NCI-H2171 (cell line): ENCODE data around the gene STX18.

Experiments
- DNase-seq: peaks from one replicate; lab custom pipeline; 2025; lab: John Stamatoyannopoulos, UW

STX18 gene

DNA sequence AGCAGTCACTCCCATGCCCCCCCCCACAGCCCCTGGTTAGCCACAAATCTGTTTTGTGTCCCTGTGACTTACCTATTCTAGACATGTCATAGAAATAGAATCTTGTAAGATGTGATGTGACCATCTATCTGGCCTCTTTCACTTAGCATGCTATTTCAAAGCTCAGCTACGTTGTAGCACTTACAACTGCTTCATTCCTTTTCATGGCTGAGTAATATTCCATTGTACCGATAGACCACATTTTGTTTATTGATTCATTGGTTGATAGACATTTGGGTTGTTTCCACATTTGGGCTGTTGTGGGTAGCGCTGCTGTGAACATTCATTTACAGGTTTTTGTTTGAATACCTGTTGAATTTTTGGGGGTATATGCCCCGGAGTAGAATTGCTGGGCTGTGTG is 143.4 kb downstream of the STX18 start:
- no peak for DNase-seq

- no peak for DNase-seq
Measured at GRCh38 chr4:4397441-4397819, 144.4 kb downstream of the STX18 start.

- DNase-seq = no peak
Measured at GRCh38 chr4:4396628-4397440, 145.0 kb downstream of the STX18 start.

GRCh38 chr4:4395849-4396627 is 145.8 kb downstream of the STX18 start:
- no peak for DNase-seq

DNA sequence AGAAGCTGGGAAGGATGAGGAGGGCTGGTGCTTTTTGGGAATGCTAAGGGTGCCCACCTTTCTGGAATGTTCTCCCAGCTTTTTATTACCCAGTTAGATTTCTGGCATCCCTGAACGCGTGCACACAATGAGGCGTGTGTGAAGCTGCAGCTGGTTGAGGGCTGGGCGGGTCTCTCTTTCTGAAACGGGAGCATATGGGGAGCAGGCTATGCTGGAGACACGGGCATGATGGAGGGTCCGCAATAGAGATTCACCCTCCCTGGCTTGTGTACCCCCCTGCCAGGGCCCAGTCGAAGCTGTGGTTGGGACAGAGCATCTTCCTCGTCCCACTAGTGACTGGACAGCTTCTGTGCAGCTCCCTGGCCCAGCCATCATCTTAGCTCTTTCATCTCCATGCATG is 146.5 kb downstream of the STX18 start:
- no peak for DNase-seq

GRCh38 chr4:4394644-4395043 is 147.2 kb downstream of the STX18 start:
- DNase-seq = no peak

DNA sequence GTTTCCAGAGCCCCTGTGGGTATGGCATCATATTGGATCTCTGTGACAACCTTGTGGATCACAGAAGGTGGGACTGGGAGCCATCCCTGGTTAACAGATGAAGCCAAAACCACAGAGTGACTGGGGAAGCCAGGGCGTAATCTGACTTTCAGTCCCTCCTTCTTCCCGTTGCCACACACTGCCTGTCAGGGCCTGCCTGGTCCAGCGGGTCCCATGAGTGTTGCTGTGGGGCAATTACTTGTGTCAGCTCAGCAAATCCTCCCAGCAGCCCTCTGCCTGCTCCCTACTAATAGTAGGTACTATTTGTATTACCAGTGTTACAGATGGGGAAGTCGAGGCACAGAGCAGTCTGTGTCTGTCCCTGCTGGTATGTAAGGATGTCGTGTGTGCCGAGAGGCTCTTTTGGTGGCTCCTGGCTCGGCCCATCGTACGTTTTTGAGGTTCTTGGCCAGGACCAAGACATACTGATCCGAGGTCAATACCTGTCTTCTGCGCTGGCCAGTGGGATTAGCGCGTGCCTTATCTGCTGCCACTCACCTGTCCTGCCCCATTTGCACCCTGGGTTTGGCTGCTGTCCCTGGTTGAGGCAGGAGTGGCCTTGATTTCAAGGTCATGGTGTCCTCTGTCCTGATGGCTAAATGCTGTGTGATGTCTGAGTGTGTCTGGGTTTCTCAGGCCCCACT is 149.2 kb downstream of the STX18 start:
- DNase-seq = no peak

DNA sequence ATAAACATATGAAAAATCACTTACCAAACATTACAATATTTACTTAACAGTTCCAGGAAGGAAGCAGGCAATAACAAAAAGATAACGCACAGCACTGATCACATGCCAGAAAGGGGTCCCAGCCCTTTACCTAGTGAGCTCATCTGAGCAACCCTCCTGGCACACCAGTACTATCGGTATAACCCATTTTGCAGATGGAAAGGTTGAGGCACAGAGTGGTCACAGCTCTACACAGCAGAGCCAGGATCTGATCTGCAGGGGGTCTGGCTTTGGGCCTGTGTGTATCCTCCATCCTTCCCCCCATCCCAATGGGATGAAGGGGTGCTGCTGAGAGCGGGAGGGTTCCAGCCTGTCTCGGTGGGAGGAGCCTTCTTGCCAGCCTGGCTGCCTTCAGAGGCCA is 150.0 kb downstream of the STX18 start:
- DNase-seq = no peak

- DNase-seq = no peak
Measured at GRCh38 chr4:4390515-4391240, 151.2 kb downstream of the STX18 start.

DNA sequence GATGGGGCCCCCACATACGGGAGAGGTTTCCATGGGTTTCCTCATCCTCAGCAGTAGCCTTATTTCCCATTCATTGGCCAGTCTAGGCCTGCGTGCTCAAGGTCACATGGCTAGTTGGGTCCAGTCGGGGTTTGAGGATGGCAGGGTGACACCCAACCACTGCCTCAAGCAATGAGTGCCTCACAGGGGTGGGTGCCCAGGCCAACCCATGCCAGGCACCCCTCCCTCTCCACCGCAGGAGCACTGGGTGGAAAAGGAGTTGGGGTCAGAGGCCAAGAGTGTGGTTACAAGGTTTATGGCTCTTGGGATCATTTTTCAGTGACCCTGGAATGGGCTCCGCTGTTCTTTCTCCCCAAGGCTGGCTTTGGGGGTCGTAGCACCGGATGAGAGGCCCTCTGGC is 151.8 kb downstream of the STX18 start:
- no peak for DNase-seq

- no peak for DNase-seq
Measured at GRCh38 chr4:4388836-4389575, 152.8 kb downstream of the STX18 start.

GRCh38 chr4:4388311-4388790 is 153.5 kb downstream of the STX18 start:
- DNase-seq = no peak

DNA sequence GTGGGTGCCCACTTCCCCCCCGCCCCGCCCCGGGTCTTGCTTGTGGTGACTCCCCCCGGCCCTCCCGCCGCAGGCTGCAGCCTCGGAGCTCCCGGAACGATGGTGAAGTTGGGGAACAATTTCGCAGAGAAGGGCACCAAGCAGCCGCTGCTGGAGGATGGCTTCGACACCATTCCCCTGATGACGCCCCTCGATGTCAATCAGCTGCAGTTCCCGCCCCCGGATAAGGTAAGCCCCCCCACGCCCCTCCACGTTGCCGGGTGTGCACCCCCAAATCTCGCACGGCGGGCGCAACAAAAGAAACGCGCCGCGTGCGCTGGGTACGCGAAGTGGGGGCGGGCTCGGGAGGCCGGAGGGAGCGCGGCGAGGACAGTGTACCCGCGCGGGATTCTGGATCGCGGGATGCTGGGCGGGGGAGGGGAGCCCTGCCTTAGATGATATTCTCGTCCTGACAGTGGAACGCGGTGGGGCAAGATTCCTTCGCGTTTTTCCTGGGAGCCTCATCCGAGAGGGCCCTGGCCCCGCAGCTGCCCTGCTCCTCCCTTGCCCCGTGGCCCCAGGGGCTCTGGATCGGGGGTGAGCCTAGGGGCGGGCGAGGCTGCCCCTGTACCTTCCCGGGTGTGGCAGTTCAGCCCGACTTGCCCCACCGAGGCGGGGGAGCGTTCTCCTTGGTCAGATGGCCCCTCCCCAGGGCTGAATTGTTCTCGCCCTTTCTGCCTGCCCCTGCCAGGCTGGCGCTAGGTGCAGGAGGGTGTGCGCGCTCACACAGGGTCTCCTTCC is 154.1 kb downstream of the STX18 start:
- DNase-seq = no peak

GRCh38 chr4:4386736-4387392 is 155.0 kb downstream of the STX18 start, which contains the start of gene NSG1:
Gene NSG1, plus strand, starts transcription at chr4:4387102. Its CDS starts 528 bp downstream, at chr4:4387630.
- DNase-seq = no peak

GRCh38 chr4:4386296-4386735 is 155.5 kb downstream of the STX18 start:
- no peak for DNase-seq

DNA sequence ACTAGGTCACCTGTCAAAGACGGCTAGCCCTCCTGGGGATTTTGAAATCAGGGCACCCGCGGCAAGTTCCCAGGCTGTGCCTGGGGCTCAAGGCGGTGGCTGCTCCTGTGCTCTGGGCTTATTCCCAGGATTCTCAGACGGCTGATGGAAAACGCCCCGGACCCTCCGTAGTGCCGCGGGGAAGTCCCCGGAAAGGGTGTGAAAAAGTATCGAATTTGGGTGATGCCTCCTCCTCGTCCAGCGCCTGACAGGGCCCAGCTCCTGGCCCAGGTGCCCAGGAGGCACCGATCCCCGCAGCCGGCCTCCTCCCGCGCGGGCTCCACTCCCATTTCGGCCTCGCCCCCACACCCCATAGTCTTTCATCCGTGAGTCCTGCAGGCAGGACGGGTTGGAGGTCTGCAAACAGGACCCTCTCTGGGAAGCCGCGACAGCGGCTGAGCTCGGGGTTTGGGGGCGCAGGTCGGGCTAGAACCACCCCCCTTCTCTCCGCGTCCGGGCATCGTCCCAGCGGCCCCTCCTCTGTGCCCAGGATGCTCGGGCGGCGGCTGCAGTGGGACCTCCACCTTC is 156.0 kb downstream of the STX18 start:
- no peak for DNase-seq

GRCh38 chr4:4384837-4385236 is 157.0 kb downstream of the STX18 start:
- DNase-seq = no peak

DNA sequence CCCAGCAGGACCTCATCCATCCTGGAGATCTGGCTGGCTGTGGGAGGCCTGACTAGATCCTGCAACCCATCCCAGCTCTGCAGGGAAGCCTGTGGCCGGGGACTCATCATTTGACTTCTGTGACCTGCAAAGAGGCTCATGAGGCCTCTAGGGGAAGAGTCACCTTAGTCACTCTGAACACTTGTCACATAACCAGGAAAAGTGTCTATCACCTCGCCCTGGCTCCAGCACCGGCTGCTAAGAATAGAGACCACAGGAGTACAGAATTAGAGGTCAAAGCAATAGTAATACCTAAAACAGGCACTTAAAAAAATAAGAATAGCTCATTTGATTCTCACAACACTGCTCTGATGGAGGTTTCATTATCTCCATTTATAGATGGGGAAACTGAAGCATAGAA is 158.8 kb downstream of the STX18 start:
- DNase-seq = no peak

DNA sequence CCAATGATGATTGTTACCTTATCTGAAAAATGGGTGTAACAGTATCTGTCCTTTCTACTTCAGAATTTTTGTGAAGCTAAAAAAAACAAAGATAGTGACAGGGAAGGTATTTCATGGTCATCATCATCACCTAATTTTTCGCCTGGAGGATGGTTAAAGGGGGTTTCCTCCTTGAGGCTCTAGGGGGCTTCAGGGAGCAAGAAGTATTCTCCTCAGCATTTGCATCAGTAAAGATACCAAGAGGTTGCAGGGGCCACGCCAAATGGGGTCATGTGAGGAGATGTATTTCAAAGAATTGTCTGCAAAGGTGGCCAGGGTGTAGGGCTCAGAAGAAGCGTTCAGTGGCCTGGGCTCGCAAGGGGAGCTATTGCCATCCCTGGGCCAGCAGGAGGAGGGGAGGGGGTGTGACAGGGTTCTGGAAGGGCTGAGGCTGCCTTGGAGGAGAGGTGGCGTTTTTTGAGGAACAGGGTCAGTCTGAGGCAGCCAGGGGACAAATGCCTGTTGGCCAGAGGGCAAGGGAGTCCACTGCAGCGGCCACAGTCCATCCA is 162.2 kb downstream of the STX18 start:
- no peak for DNase-seq
